Breast epithelium (tissue), 3 donors: ENCODE data around the gene ADCY6.

Experiments used
- POLR2A ChIP-seq: fragments of 450-650 bp; IDR thresholded peaks from one replicate; pipeline ENCODE4 v1.6.1; 2016; ENCODE audit warnings: antibody characterized with exemption, mild to moderate bottlenecking, moderate library complexity
- POLR2AphosphoS5 ChIP-seq, 3 donors: sonication (generic); formaldehyde crosslinking; IDR thresholded peaks; one replicate each; pipeline ENCODE4 v1.6.1; 2017; ENCODE audit warnings: antibody characterized with exemption in 3 of 3
- TF ChIP-seq, protein P1 (sequence below), 3 donors: fragments of 450-650 bp; IDR thresholded peaks; one replicate each; pipeline ENCODE4 v1.5.1; 2016 to 2017; ENCODE audit warnings: antibody characterized with exemption in 3 of 3, mild to moderate bottlenecking in 3 of 3, moderate library complexity in 3 of 3

DNA sequence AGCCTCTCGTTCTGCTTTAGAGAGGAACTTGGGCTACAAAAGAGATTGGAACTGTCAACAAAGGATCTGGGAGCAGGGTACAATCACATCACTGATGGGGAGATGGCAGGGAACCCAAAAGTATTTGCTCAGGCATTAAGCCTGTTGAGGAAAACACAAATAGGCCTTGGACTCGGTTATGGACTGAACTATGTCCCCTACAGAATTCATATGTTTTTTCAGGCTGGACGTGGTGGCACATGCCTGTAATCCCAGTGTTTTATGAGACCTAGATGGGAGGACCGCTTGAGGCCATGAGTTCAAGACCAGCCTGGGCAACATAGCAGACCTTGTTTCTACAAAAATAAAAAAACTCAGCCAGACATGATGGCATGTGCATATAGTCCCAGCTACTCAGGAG, 49.2 kb upstream of the ADCY6 start:
- TF ChIP-seq POLR2AphosphoS5 (IDR thresholded peaks at IDR 0.05): no peak
- TF ChIP-seq POLR2A: no peak
- TF ChIP-seq, protein P1, sequence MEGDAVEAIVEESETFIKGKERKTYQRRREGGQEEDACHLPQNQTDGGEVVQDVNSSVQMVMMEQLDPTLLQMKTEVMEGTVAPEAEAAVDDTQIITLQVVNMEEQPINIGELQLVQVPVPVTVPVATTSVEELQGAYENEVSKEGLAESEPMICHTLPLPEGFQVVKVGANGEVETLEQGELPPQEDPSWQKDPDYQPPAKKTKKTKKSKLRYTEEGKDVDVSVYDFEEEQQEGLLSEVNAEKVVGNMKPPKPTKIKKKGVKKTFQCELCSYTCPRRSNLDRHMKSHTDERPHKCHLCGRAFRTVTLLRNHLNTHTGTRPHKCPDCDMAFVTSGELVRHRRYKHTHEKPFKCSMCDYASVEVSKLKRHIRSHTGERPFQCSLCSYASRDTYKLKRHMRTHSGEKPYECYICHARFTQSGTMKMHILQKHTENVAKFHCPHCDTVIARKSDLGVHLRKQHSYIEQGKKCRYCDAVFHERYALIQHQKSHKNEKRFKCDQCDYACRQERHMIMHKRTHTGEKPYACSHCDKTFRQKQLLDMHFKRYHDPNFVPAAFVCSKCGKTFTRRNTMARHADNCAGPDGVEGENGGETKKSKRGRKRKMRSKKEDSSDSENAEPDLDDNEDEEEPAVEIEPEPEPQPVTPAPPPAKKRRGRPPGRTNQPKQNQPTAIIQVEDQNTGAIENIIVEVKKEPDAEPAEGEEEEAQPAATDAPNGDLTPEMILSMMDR (IDR thresholded peaks at IDR 0.05): no peak
